Measurements from ENCODE around the gene LIN7C. TPM values are rescaled to one million over a fixed set of nuclear protein-coding genes. Genes with fewer than 3 reads are reported as not detected.
"Not testable (repeated sequence)": the region's sequence is repeated elsewhere in the genome, so short reads cannot be mapped to it uniquely, and the experiment has no call there.

Gene LIN7C
- total and polyA plus RNA-seq, 5 donors = 7.6 to 25.2 (median 18.9) TPM

DNA sequence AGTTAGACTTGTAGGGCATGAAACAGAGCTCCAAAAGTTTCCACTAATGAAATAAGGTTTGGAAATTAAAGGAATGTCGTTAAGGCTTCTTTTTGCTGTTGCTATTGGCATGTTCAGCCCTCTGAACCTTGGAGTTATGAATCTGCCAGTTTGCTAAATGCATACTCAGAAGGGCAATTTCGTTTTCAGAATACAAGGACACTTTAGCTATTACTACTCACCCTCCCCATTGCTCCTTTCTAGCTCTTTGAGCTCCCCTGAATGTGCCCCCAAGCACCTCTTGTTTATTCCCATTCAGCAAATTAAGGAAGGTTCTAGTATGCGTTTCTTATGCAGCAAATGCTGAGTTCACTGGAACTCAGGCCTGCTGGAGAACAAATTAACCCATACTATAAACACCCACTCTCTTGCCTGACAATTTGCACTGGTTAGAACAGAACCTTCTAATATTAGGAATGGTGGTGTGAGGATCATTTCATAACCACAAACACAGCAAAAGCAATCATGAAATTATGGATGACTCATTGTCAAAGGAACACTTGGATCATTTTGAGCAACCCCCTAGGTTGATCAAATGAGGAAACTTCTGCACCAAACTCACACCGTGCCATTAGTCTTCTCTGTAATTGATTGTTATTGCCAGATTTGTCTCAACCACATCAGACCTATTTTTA, 26.2 kb upstream of the LIN7C start:
- no peak for DNase-seq
- ATAC-seq = no peak
- WGBS = 78% methylated on average over 4 of the region's 4 CpGs
- Histone ChIP-seq H3K4me1 (ENCODE audit: control insufficient read depth, insufficient read depth, low read length) (peaks cover 4% of the 10 kb centered on the region), H3K27ac (ENCODE audit: low read length) (no peak overlapping the region), H3K4me3 (ENCODE audit: low read length) (no peak overlapping the region), H3K9me3 (ENCODE audit: control insufficient read depth, low read length) (no peaks in the 10 kb centered on the region), H3K27me3 (ENCODE audit: control insufficient read depth, insufficient read depth) (no peaks in the 10 kb centered on the region)
- intact Hi-C loops (cut with DNase I) = no loop called here

DNA sequence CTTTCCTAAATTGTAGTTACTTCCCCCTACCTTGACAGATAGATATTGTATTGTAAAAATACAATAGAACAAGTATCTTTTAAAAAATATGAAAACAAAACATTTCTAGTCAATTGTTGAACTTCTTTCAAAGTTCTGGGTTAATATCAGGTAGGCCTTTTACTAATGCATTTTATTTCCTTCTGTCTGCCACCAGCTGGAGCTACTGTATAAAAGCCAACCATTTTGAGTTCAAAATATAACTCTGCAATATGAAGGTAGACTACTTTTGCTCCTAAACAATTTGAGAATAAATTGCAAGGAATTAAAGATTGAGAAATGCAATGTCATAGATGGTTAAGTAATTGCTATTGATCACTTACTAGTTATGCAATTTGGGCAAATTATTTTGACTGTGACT, 22.1 kb upstream of the LIN7C start:
- DNase-seq = no peak
- no peak for ATAC-seq
- no peaks in the 10 kb centered on the region for H3K27me3 ChIP-seq (ENCODE audit: control insufficient read depth, insufficient read depth)
- no peaks in the 10 kb centered on the region for H3K9me3 ChIP-seq (ENCODE audit: control insufficient read depth, low read length)
- peaks cover 4% of the 10 kb centered on the region for H3K4me1 ChIP-seq (ENCODE audit: control insufficient read depth, insufficient read depth, low read length)
- no peak overlapping the region for H3K4me3 ChIP-seq (ENCODE audit: low read length)
- intact Hi-C loops (cut with DNase I) = no loop called here
- no peak overlapping the region for H3K27ac ChIP-seq (ENCODE audit: low read length)

DNA sequence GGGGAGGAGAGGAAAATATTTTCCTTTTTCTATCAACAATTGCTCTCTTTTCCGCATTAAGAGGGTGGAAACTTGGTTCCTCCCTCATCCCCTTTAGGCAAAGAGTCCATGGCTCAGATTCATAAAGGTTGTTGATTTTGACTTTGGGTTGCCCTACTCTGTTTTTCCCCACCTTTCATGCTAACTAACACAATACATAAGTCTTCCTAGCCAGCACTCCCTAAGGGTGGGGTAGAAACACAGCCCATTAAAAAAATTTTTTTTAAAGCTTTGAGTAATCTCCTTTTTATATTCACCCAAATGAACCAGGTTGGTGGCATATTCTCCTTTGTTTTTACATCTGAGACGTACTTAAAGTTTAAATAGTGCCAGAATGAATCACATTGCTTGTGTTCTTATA, 20.0 kb upstream of the LIN7C start:
- Histone ChIP-seq H3K4me3 (ENCODE audit: low read length) (no peak overlapping the region), H3K4me1 (ENCODE audit: control insufficient read depth, insufficient read depth, low read length) (peaks cover 2% of the 10 kb centered on the region), H3K27me3 (ENCODE audit: control insufficient read depth, insufficient read depth) (no peaks in the 10 kb centered on the region), H3K27ac (ENCODE audit: low read length) (no peak overlapping the region), H3K9me3 (ENCODE audit: control insufficient read depth, low read length) (no peaks in the 10 kb centered on the region)
- DNase-seq (no peak), ATAC-seq (no peak)
- intact Hi-C loops (cut with DNase I) = no loop called here
- 87% methylated on average over 2 of the region's 2 CpGs for WGBS

DNA sequence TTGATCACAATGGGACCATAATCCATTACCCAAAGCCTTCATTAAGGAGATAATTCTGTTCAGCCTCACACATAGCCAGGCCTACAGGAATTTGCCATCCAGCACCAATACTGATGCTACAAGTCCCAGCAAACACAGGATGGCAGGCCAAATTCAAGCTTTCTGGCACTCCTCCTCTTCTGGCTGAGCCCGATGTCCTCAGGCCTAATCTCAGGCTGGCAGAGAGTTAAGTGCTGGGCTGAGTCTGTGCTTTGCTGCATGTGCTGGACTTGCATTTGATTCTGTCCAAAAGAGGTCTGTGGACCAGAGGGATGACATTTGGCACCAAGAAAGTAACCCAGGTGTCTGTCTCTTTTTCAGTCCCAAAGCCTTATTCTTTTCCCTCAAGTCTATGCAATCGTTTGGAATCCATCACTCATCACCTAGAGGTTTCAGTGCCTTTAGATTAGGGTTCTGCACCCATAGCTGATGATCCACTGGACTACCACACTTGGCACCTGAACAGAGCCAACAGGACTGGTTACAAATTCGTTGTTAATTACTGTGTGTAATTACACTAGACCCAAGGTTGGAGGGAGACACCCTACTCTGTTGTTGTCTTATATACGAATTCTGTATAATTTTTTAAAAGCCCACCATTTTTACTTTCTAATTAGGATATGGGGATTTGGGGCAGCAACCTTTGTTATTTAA, 19.4 kb upstream of the LIN7C start:
- no peaks in the 10 kb centered on the region for H3K27me3 ChIP-seq (ENCODE audit: control insufficient read depth, insufficient read depth)
- 62% methylated on average over 4 of the region's 4 CpGs for WGBS
- DNase-seq (no peak), ATAC-seq (peak; percentile 75 to 84)
- H3K9me3 ChIP-seq (ENCODE audit: control insufficient read depth, low read length) = no peaks in the 10 kb centered on the region
- H3K4me3 ChIP-seq (ENCODE audit: low read length) = no peak overlapping the region
- intact Hi-C loops (cut with DNase I) = no loop called here
- peaks cover 2% of the 10 kb centered on the region for H3K4me1 ChIP-seq (ENCODE audit: control insufficient read depth, insufficient read depth, low read length)
- H3K27ac ChIP-seq (ENCODE audit: low read length) = peak overlapping the region; percentile 24

DNA sequence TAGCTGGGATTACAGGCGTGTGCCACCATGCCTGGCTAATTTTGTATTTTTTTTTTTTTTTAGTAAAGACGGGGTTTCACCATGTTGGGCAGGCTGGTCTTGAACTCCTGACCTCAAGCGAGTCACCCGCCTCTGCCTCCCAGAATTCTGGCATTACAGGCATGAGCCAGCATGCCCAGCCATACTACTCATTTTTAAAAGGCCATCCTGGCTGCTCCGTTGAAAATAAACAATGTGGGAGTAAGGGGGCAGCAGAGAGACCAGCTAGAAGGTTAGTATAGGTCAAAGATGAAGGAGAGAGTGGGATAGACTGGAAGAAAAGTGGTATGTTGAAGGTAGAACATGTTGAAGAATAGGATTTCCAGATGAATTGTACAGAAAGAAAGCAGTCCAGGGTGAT, 17.6 kb upstream of the LIN7C start:
- no peak overlapping the region for H3K4me3 ChIP-seq (ENCODE audit: low read length)
- no peak for DNase-seq
- no peak for ATAC-seq
- no peaks in the 10 kb centered on the region for H3K27me3 ChIP-seq (ENCODE audit: control insufficient read depth, insufficient read depth)
- intact Hi-C loops (cut with DNase I) = no loop called here
- no peak overlapping the region for H3K27ac ChIP-seq (ENCODE audit: low read length)
- peaks cover 2% of the 10 kb centered on the region for H3K4me1 ChIP-seq (ENCODE audit: control insufficient read depth, insufficient read depth, low read length)
- 76% methylated on average over 5 of the region's 5 CpGs for WGBS
- H3K9me3 ChIP-seq (ENCODE audit: control insufficient read depth, low read length) = no peaks in the 10 kb centered on the region

DNA sequence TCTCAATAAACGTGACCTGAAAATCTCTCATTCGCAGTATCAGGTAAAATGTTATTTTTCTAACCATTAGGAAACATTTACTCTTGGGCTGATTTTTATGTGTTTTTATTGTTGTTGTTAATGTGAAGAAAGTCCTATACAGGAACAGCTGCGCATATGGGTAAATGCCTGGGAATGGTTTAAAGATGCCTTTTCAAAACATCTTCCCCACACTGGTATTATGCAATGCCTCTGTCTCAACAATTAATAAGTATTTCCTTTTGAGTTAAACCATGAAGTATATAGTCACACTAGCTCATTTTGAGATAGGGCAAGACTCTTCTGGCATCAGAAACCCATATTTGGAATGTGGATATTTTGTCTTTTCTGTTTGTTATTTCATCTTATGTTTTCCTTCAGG, 13.7 kb upstream of the LIN7C start:
- ATAC-seq = no peak
- Histone ChIP-seq H3K4me3 (ENCODE audit: low read length) (no peak overlapping the region), H3K27ac (ENCODE audit: low read length) (no peak overlapping the region), H3K9me3 (ENCODE audit: control insufficient read depth, low read length) (no peaks in the 10 kb centered on the region), H3K27me3 (ENCODE audit: control insufficient read depth, insufficient read depth) (no peaks in the 10 kb centered on the region), H3K4me1 (ENCODE audit: control insufficient read depth, insufficient read depth, low read length) (no peaks in the 10 kb centered on the region)
- no peak for DNase-seq
- 89% methylated on average over 3 of the region's 3 CpGs for WGBS
- intact Hi-C loops (cut with DNase I) = no loop called here

DNA sequence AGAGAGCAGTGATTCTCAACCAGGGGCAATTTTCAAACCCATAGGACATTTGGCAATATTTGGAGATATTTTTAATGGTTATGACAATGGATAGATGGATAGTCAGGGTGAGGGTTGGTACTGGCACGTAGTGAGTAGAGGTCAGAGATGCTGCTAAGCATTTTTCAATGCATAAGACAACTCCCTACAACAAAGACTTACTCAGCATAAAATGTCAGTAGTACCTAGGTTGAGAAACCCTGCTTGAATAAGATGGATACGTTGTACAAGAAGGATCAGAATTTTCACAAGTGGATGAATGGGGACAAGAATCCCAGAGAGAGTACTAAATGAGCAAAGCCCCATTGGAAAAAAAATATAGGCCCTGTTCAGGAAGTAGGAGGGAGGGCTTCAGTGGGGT, 11.9 kb upstream of the LIN7C start:
- Histone ChIP-seq H3K4me1 (ENCODE audit: control insufficient read depth, insufficient read depth, low read length) (no peaks in the 10 kb centered on the region), H3K27ac (ENCODE audit: low read length) (no peak overlapping the region), H3K27me3 (ENCODE audit: control insufficient read depth, insufficient read depth) (no peaks in the 10 kb centered on the region), H3K4me3 (ENCODE audit: low read length) (no peak overlapping the region), H3K9me3 (ENCODE audit: control insufficient read depth, low read length) (no peaks in the 10 kb centered on the region)
- no peak for ATAC-seq
- no peak for DNase-seq
- WGBS = 83% methylated on average over 2 of the region's 2 CpGs
- intact Hi-C loops (cut with DNase I) = no loop called here

DNA sequence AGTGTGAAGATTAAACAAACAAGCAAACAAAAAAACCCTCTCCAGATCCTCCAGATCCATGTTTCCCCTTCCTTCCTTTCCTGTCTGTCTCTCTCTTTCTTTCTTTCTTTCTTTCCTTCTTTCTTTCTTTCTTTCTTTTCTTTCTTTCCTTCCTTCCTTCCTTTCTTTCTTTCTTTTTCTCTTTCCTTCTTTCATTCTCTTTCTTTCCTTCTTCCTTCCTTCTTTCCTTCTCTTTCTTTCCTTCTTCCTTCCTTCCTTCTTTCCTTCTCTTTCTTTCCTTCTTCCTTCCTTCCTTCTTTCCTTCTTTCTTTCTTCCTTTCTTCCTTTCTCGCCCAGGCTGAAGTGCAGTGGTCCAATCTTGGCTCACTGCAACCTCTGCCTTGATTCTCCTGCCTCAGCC, 10.9 kb upstream of the LIN7C start:
- H3K27me3 ChIP-seq (ENCODE audit: control insufficient read depth, insufficient read depth); DNase-seq; H3K4me3 ChIP-seq (ENCODE audit: low read length); H3K27ac ChIP-seq (ENCODE audit: low read length); H3K9me3 ChIP-seq (ENCODE audit: control insufficient read depth, low read length); H3K4me1 ChIP-seq (ENCODE audit: control insufficient read depth, insufficient read depth, low read length); ATAC-seq; intact Hi-C loops (cut with DNase I): not testable (repeated sequence)
- WGBS = 90% methylated on average over 1 of the region's 1 CpG

DNA sequence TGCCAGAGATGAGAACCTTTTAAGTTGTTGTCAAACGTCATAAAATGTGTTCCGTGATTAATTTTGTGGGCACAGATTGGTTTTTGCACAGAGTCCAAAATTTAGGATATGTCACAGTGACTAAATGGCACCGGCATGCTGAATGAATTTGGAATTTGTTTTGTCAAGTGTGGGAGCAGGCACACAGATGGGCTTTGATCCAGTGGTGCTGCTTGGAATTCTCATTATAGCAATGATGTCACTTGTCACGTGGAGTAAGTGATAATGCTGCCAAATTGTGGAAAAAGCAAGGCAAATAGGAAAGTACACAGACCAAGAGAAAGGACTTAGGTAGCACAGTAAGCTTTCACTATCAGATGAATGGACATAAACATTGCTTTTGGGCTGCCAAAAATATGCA, 8.0 kb upstream of the LIN7C start:
- no peaks in the 10 kb centered on the region for H3K4me1 ChIP-seq (ENCODE audit: control insufficient read depth, insufficient read depth, low read length)
- ATAC-seq (peak; percentile 40 to 82), DNase-seq (peak in 1 of 3 donors; percentile 30)
- H3K4me3 ChIP-seq (ENCODE audit: low read length) = no peak overlapping the region
- no peaks in the 10 kb centered on the region for H3K27me3 ChIP-seq (ENCODE audit: control insufficient read depth, insufficient read depth)
- 26% methylated on average over 4 of the region's 4 CpGs for WGBS
- peak overlapping the region; percentile 94 for H3K27ac ChIP-seq (ENCODE audit: low read length)
- intact Hi-C loops (cut with DNase I) = no loop called here
- H3K9me3 ChIP-seq (ENCODE audit: control insufficient read depth, low read length) = no peaks in the 10 kb centered on the region

DNA sequence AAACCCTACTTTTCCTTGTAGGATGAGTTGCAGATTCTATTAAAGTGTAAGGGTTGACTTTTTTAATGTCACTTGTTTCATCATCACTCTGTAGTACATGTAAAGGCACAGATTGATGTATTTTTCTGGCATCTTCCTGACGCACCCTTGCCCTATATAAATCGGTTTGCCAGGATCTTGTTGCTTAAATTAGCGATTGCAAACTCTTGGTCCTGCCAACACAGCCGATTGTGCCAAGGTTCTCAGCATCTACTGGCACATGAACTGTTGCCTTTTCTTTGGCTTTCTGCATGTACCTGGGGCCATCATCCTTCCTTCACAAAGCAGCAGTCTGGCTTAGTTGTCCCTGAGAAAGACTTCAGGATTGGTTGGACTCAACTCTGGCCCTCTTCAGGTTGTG, 7.5 kb upstream of the LIN7C start:
- Histone ChIP-seq H3K9me3 (ENCODE audit: control insufficient read depth, low read length) (no peaks in the 10 kb centered on the region), H3K27ac (ENCODE audit: low read length) (peak overlapping the region; percentile 94), H3K27me3 (ENCODE audit: control insufficient read depth, insufficient read depth) (no peaks in the 10 kb centered on the region), H3K4me1 (ENCODE audit: control insufficient read depth, insufficient read depth, low read length) (no peaks in the 10 kb centered on the region), H3K4me3 (ENCODE audit: low read length) (no peak overlapping the region)
- peak in 2 of 3 donors; percentile 47 to 59 for DNase-seq
- intact Hi-C loops (cut with DNase I) = no loop called here
- WGBS = 58% methylated on average over 4 of the region's 4 CpGs
- peak; percentile 65 to 70 for ATAC-seq

DNA sequence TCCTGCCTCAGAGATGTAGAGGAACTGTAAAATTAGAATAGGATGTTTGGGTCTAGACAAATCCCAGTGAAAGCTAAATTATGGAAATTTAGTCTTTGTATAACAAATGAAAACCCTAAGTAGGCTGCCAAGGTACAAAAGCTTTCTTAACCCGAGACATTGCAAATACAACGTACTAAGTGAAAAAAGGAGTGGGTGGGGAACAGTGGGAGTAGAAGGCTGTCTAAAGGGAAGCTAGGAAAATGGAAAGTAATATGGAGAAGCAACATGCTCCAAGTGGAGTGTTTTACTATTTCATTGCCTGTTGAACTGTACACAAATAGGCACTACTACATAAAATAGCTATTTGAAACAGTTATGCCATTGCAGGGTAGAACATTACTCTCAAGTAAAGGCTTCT, 6.8 kb upstream of the LIN7C start:
- Histone ChIP-seq H3K9me3 (ENCODE audit: control insufficient read depth, low read length) (no peaks in the 10 kb centered on the region), H3K4me3 (ENCODE audit: low read length) (no peak overlapping the region), H3K4me1 (ENCODE audit: control insufficient read depth, insufficient read depth, low read length) (no peaks in the 10 kb centered on the region), H3K27ac (ENCODE audit: low read length) (peak overlapping the region; percentile 62), H3K27me3 (ENCODE audit: control insufficient read depth, insufficient read depth) (no peaks in the 10 kb centered on the region)
- no peak for DNase-seq
- intact Hi-C loops (cut with DNase I) = no loop called here
- no peak for ATAC-seq
- WGBS = 78% methylated on average over 2 of the region's 2 CpGs
